ENCODE measurements around the gene HOMEZ.
"Not testable (repeated sequence)": the region's sequence is repeated elsewhere in the genome, so short reads cannot be mapped to it uniquely, and the experiment has no call there.

Gene HOMEZ

DNA sequence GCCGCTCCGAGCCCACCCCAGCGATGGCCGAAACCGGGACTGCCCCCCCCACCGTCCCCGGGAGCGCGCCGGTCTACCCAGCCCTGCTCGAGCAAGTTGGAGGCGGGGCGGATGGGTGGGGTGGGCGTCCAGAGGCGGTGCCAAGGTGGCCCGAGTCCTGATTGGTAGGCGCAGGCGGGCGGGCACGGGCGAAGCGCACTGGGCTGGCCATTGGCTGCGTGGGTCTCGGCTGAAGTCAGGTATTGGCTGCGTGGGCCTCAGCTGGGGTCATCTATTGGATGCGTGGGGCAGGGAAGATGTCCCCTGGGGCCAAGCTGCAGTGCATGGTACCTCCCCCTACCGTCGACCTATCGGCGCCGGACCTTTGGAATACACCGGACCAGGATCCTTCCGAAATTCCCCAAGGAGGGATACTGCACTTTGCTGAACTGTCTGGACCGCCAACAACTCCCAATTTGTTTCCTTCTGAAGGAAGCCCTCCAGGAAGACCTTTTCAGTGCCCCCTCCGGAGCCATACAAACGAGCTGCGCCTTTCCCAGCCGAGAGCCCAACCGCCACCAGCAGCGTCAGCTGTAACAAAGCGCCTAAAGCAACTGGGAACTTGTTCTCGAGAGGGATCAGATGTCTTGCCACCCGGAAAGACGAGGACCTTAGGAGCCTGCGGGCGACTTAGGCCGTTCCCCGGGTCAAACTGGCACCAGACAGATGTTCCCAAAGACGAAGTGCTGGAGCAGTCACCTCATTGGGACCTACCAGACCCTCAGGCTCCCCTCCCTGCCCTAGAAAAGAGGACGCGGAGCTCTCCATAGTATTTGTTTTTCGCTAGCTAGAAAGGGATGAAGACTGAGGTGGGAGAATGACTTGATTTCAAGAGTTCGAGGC, at the start of gene HOMEZ:
Gene HOMEZ (minus strand): TSS at position 113 of the 882 bp plus-strand sequence. CDS start 180 bp downstream, outside the sequence.
- in situ Hi-C loops (cut with HindIII; ENCODE audit: low sequenced_read_pairs): no loop called here

DNA sequence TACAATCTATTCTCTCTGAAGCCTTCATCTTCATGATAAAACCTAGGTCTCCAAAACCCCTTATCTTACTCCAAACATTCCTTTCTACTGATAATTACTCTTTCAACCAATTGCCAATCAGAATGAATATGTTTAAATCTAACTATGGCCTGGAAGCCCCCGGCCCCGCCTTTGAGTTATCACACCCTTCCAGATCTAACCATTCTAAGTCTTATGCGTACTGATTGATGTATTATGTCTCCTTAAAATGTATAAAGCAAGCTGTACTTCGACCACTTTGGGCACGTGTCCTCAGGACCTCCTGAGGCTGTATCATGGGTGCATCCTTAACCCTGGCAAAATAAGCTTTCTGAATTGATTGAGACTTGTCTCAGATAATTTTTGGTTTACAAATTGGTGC, 49.7 kb upstream of the HOMEZ start:
- in situ Hi-C loops (cut with HindIII; ENCODE audit: low sequenced_read_pairs): no loop called here

DNA sequence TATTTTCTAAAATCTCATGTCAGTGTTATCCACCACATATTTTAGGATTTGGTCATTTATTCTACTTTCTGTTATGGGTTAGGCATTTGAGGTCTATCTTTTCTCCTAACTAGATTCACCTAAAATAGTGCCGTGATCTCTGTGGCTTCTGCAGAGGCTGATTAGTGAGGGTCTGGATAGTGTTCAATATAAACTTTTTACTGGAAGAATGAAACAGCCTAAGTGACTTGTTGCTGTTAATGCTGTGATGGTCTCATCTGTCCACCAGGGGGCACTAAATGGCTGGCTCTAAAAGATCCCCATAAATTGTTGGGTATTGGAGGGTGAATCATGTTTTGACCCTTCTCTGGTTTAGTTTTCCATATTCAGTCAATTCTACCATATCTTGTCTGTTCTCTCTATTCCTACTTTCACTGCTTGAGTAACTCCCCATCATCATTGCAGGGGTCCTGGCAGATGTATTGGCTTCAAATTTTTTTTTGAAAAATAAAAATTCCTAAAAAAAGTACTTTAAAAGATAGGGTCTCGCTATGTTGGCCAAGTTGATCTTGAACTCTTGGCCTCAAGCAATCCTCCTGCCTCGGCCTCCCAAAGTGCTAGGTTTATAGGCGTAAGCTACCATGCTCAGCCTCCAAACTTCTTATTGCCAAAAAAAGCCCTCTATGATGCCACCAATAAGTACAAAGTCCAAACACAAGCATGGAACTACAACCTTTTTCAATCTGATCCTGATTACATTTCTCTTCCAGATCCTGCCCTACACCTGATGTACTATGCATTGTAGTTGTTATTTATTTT, 42.2 kb upstream of the HOMEZ start:
- in situ Hi-C loops (cut with HindIII; ENCODE audit: low sequenced_read_pairs): no loop called here

DNA sequence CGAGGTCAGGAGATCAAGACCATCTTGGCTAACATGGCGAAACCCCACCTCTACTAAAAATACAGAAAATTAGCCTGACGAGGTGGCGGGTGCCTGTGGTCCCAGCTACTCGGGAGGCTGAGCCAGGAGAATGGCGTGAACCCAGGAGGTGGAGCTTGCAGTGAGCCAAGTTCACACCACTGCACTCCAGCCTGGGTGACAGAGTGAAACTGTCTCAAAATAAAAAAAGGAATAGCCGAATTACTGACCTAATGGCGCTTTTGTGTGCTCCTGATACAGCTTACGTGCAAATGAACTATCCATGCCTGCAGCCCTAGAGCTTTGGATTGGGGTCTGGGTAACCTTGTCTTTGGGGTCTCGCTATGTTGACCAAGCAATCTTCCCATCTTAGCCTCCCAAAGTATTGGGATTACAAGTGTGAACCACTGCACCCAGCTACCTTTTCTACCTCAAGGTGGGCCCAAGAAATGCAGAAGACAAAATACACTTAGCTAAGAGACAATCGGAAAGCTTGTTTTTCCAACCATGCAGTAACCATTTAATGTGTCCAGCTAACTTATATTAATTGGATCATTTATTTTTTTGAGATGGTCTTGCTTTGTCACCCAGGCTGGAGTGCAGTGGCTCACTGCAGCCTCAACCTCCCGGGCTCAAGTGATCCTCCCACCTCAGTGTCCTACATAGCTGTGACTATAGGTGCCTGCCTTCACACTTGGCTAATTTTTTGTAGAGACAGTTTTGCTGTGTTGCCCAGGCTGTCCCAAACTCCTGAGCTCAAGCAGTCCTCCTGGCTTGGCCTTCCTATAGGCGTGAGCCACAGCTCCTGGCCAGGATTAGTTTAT, 40.8 kb upstream of the HOMEZ start:
- in situ Hi-C loops (cut with HindIII; ENCODE audit: low sequenced_read_pairs): no loop called here

- in situ Hi-C loops (cut with HindIII; ENCODE audit: low sequenced_read_pairs): not testable (repeated sequence)
These were observed 39.8 kb upstream of the HOMEZ start for GRCh38 chr14:23325746-23326145.

GRCh38 chr14:23324993-23325392, 39.1 kb upstream of the HOMEZ start:
- in situ Hi-C loops (cut with HindIII; ENCODE audit: low sequenced_read_pairs): no loop called here

DNA sequence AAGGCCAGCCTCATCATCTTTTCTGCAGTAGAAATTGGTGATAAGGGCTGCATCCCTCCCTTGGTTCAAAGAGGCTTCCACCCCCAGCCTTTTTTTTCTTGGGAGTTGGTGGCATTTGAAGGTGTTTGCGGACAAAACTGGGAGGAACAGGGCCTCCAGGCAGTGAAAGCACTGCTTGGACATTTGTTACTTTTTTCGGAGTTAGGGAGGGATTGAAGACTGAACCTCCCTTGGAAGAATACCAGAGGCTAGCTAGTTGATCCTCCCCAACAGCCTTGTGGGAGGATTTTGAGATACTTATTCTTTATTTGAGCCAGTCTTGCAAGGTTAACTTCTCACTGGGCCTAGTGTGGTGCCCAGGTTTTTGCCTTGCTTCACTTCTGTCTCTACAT, 38.5 kb upstream of the HOMEZ start:
- in situ Hi-C loops (cut with HindIII; ENCODE audit: low sequenced_read_pairs): no loop called here

GRCh38 chr14:23323838-23324454, 38.0 kb upstream of the HOMEZ start:
- in situ Hi-C loops (cut with HindIII; ENCODE audit: low sequenced_read_pairs): no loop called here

GRCh38 chr14:23322568-23323517, 36.9 kb upstream of the HOMEZ start:
- in situ Hi-C loops (cut with HindIII; ENCODE audit: low sequenced_read_pairs): no loop called here

GRCh38 chr14:23321572-23322547, 35.9 kb upstream of the HOMEZ start:
- in situ Hi-C loops (cut with HindIII; ENCODE audit: low sequenced_read_pairs): no loop called here

GRCh38 chr14:23320584-23321571, 34.9 kb upstream of the HOMEZ start, which contains the start of gene PABPN1:
PABPN1 (plus strand) TSS chr14:23321457; CDS start chr14:23321470, 13 bp downstream.
- in situ Hi-C loops (cut with HindIII; ENCODE audit: low sequenced_read_pairs): no loop called here

- in situ Hi-C loops (cut with HindIII; ENCODE audit: low sequenced_read_pairs): no loop called here
These were observed 34.0 kb upstream of the HOMEZ start for GRCh38 chr14:23319746-23320583.

DNA sequence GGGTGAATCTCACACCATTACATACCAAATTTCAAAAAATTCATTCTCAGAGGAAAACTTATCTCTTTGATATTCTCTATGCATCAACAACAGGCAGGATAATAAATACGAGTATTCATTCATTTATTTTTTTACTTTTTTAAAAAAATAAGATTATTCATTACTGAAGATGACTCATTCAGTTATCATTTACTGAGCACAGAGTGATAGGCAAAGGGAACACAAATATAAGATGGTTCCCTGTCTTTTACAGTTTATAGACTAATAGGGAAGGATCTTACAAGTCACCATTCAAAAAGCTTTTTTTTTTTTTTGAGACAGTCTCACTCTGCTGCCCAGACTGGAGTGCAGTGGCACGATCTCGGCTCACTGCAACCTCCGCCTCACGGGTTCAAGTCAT, 30.4 kb upstream of the HOMEZ start:
- in situ Hi-C loops (cut with HindIII; ENCODE audit: low sequenced_read_pairs): no loop called here

GRCh38 chr14:23310546-23310945, 24.6 kb upstream of the HOMEZ start:
- in situ Hi-C loops (cut with HindIII; ENCODE audit: low sequenced_read_pairs): no loop called here

DNA sequence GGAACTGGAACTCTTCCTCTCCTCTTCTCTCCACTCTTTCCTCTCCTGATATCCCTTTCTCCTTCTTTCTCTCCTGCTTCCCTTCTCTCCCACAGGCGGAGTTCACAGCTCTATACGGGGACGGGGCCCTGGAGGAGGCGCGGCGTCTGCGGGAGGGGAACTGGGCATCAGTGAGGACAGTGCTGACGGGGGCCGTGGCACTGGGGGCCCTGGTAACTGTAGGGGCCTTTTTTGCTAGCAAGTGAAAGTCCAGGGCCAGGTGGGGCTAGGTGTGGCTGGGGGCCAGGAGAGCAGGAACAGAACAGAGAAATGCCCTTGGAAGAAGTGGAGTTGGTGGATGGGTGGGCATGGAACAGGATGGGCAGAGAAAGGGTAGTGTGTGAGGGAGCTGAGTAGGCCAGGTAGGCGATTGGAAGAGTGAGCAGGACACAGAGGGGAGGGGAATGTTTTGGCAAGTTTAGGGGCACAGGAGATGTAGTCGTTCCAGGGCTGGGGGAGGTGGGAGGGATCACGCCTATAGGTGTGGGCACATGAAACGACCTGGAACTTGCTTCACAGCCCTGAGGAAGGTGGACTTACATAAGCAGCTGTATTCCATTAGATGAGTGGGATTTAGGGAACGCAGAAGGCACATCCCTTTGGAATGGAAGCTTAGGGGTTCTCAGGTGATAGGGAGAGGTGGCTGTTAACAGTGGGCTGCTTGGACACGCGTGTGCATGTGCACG, 23.0 kb upstream of the HOMEZ start:
- in situ Hi-C loops (cut with HindIII; ENCODE audit: low sequenced_read_pairs): no loop called here

Data from DLD1 (cell line).